ENCODE data around the gene SNAPC2. TPM values are rescaled to one million over a fixed set of nuclear protein-coding genes. Genes with fewer than 3 reads are reported as not detected.

SNAPC2 gene
- total RNA-seq, 1 donor from 2014 or later, result 14.4 TPM

DNA sequence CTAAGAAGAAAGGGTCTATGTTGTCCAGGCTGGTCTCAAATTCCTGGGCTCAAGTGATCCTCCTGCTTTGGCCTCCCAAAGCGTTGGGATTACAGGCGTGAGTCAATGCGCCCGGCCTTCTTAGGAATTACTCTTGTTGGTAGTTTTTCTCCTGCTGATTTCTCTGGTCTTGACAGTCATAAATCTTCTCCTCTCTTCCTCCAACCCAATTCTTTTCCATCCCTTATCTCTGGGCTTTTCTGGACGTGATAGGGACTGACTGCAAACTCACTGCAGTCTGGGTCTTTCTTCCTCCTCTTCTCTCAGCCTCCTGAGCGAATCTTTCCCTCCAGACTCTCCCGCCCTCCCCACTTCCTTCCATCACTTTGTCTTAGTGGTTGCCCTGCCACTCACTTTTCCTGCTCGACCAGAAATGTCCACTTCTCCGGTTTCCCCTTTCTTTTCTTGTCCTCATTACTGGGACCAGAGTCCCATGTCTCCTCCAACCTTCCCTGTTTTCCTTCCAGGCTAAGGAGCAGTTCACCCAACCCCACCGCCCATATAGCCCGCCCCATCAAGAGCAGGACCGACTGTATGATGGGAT, 45.2 kb downstream of the SNAPC2 start:
- ATAC-seq (ENCODE audit: low read depth), result no peak
- H3K4me1 Mint-ChIP-seq, result no peaks in the 10 kb centered on the region
- no peak for DNase-seq
- intact Hi-C loops (cut with micrococcal nuclease), result no loop called here
- ChIA-PET CTCF (no interaction called here), POLR2A (no interaction called here)
- H3K27ac Mint-ChIP-seq, result no peak overlapping the region
- H3K9me3 Mint-ChIP-seq, result no peaks in the 10 kb centered on the region
- TF ChIP-seq, protein P1, sequence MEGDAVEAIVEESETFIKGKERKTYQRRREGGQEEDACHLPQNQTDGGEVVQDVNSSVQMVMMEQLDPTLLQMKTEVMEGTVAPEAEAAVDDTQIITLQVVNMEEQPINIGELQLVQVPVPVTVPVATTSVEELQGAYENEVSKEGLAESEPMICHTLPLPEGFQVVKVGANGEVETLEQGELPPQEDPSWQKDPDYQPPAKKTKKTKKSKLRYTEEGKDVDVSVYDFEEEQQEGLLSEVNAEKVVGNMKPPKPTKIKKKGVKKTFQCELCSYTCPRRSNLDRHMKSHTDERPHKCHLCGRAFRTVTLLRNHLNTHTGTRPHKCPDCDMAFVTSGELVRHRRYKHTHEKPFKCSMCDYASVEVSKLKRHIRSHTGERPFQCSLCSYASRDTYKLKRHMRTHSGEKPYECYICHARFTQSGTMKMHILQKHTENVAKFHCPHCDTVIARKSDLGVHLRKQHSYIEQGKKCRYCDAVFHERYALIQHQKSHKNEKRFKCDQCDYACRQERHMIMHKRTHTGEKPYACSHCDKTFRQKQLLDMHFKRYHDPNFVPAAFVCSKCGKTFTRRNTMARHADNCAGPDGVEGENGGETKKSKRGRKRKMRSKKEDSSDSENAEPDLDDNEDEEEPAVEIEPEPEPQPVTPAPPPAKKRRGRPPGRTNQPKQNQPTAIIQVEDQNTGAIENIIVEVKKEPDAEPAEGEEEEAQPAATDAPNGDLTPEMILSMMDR (IDR thresholded peaks at IDR 0.05), result no peak
- no peak overlapping the region for H3K4me3 Mint-ChIP-seq
- no peaks in the 10 kb centered on the region for H3K27me3 Mint-ChIP-seq
- H3K36me3 Mint-ChIP-seq (ENCODE audit: low read depth), result peaks cover 77% of the 10 kb centered on the region

DNA sequence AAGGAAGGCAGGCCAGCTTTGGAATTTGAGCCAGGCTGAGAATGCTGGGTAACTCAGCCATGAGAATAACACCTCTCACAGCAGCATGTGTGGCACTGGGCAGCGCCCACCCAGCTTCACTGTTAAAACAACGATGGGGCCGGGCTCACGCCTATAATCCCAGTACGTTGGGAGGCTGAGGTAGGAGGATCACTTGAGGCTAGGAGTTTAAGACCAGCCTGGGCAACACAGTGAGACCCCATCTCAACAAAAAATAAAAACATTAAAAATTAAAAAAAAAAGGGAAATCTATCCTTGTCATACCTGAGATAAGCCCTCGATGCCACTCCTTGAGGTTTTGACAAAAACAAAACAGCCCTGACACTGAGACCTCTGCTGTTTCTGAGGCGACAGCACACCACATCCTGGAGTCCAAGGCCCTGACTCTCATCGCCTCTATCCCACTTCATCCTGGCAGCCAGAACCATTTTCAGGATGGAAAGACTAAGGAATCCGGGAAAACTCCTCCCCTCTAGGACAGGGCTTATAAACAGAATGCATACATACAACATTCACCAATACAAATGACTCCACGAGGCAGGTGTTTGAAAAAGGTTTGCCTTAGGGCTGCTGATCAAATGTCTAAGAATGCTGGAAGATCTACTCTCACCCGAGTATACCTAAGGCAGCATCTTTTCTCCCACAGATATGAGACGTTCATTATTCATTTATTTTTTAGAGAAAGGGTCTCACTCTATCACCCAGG, 46.0 kb downstream of the SNAPC2 start:
- no peak overlapping the region for H3K4me3 Mint-ChIP-seq
- no peak for ATAC-seq (ENCODE audit: low read depth)
- intact Hi-C loops (cut with micrococcal nuclease), result no loop called here
- TF ChIP-seq, protein P1 (IDR thresholded peaks at IDR 0.05), result no peak
- H3K27me3 Mint-ChIP-seq, result no peaks in the 10 kb centered on the region
- H3K27ac Mint-ChIP-seq, result no peak overlapping the region
- no peaks in the 10 kb centered on the region for H3K9me3 Mint-ChIP-seq
- H3K4me1 Mint-ChIP-seq, result peaks cover 1% of the 10 kb centered on the region
- ChIA-PET CTCF (interaction anchor here (1.0 kb wide), 1 partner anchor 22 kb away, joined by 3 read pairs; no protein-coding TSS in a partner anchor), POLR2A (no interaction called here)
- H3K36me3 Mint-ChIP-seq (ENCODE audit: low read depth), result peaks cover 81% of the 10 kb centered on the region
- no peak for DNase-seq

GRCh38 chr19:7968008-7968795, 48.1 kb downstream of the SNAPC2 start:
- POLR2A ChIA-PET, result interaction anchor here (1.7 kb wide), 1 partner anchor 24 kb away, joined by 4 read pairs; the partner anchor contains the start of gene TIMM44
- ATAC-seq (ENCODE audit: low read depth), result no peak
- CTCF ChIA-PET, result no interaction called here

GRCh38 chr19:7968796-7969554, 48.8 kb downstream of the SNAPC2 start:
- TF ChIP-seq, protein P1 (IDR thresholded peaks at IDR 0.05), result no peak
- no peaks in the 10 kb centered on the region for H3K9me3 Mint-ChIP-seq
- intact Hi-C loops (cut with micrococcal nuclease), result no loop called here
- H3K4me1 Mint-ChIP-seq, result peaks cover 1% of the 10 kb centered on the region
- no peaks in the 10 kb centered on the region for H3K27me3 Mint-ChIP-seq
- peaks cover 70% of the 10 kb centered on the region for H3K36me3 Mint-ChIP-seq (ENCODE audit: low read depth)
- DNase-seq, result no peak
- no peak for ATAC-seq (ENCODE audit: low read depth)
- no peak overlapping the region for H3K4me3 Mint-ChIP-seq
- no peak overlapping the region for H3K27ac Mint-ChIP-seq
- ChIA-PET POLR2A (no interaction called here), CTCF (interaction anchor here (0.9 to 2.6 kb wide), 3 partner anchors 24 to 33 kb away, joined by 3 to 12 read pairs (median 4); partner anchors contain the start of gene TIMM44)

More at GRCh38 chr19:7968008-7968795, 48.1 kb downstream of the SNAPC2 start:
- DNase-seq, result no peak
- intact Hi-C loops (cut with micrococcal nuclease), result no loop called here
- TF ChIP-seq, protein P1 (IDR thresholded peaks at IDR 0.05), result no peak
- H3K4me1 Mint-ChIP-seq, result peaks cover 1% of the 10 kb centered on the region
- H3K27me3 Mint-ChIP-seq, result no peaks in the 10 kb centered on the region
- H3K36me3 Mint-ChIP-seq (ENCODE audit: low read depth), result peaks cover 70% of the 10 kb centered on the region
- no peak overlapping the region for H3K27ac Mint-ChIP-seq
- no peak overlapping the region for H3K4me3 Mint-ChIP-seq
- H3K9me3 Mint-ChIP-seq, result no peaks in the 10 kb centered on the region
